GM12872 (cell line): ENCODE measurements around the gene ETFBKMT.

Experiments used
- CTCF ChIP-seq: IDR thresholded peaks from 3 replicates; pipeline ENCODE4 v1.5.1; 2011; ENCODE audit warnings: low read depth, mild to moderate bottlenecking, low read length, moderate library complexity; ENCODE audit not compliant: insufficient read depth

The ETFBKMT gene

GRCh38 chr12:31658471-31659086 lies 909 bp upstream of the ETFBKMT start:
- TF ChIP-seq CTCF = no peak

- no peak for TF ChIP-seq CTCF
These were observed 2.8 kb downstream of the ETFBKMT start for GRCh38 chr12:31662176-31662849.

GRCh38 chr12:31663576-31663975 lies 4.1 kb downstream of the ETFBKMT start:
- TF ChIP-seq CTCF = no peak

GRCh38 chr12:31664038-31664437 lies 4.5 kb downstream of the ETFBKMT start:
- no peak for TF ChIP-seq CTCF

GRCh38 chr12:31669020-31669419 lies 9.5 kb downstream of the ETFBKMT start:
- TF ChIP-seq CTCF = no peak

GRCh38 chr12:31672521-31672920 lies 13.0 kb downstream of the ETFBKMT start:
- TF ChIP-seq CTCF = no peak

- TF ChIP-seq CTCF = peak; percentile 80
These were observed 22.9 kb downstream of the ETFBKMT start for GRCh38 chr12:31682136-31682962.
